Stimulated activated CD4-positive, alpha-beta T cell treated with anti-CD3 and anti-CD28 coated beads, Interleukin-12 subunit alpha, Interleukin-12 subunit beta, amount 100 ng/mL, for 4 hours (primary cell): Measurements from ENCODE around the gene NRN1L.
"Not testable (repeated sequence)": the region's sequence is repeated elsewhere in the genome, so short reads cannot be mapped to it uniquely, and the experiment has no call there.

Experiments used
- DNase-seq: peaks from one replicate; pipeline ENCODE4 v3.0.0-alpha.2; 2020

Gene NRN1L

DNA sequence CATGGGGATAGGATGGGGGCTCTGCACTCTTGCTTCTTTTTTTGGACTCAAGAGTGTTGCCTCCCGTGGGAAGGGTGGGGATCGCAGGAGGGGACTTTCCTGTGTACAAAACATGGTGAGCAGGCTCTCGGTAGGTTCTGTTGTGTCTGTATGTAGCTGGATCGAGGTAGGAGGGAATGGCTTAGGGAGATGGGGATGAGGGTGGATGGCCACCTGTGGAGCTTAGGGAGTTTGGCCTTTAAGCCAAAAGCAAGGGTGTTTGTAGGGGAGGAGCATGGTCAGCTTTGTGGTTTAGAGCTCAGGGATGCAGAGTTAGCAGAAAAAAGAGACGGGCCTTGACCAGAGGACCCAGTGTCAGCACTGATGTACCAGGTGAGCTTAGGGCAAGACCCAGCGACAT lies 22.8 kb upstream of the NRN1L start:
- no peak for DNase-seq

DNA sequence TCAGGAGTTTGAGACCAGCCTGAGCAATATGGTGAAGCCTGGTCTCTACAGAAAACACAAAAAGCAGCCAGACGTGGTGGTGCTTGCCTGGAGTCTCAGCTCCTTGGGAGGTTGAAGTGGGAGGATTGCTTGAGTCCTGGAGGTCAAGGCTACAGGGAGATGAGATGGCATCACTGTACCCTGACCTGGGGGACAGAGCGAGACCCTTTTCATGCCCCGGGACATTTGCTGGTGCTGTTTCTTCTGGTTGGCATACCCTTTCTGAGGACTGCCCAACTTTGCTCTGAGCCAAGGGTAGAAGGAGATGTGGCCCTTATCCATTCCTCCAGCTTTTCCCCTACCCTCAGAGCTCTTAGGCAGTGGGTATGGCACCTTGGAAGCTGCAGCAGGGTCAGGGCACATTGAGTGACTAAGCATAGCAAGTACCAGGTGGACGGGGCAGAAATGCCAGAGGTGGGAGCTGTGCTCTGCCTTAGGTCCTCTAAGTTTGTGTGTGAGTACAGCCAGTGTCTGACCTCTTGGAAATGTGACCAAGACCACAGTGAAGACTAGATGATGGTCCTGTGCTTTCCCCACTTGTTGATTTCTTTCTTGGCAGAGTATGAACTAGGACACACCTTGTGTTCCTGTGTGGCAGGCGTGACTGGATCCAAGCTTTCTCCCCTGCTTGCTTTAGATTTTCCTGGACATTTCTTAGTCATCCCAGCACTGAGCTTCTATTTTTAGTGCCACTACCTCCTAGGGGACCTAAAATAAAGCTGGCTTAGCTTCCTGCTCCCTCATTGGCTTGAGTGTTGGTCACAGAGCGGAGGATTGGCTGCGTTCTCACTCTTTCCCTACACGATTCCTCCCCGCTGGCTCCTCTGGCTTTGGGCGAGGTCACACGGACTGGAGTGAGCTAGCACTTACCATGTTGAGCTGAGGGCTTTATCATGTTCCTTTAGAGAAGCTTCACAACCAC lies 21.8 kb upstream of the NRN1L start:
- no peak for DNase-seq

GRCh38 chr16:67864044-67864443 lies 20.6 kb upstream of the NRN1L start:
- DNase-seq, result not testable (repeated sequence)

- no peak for DNase-seq
These were observed 20.1 kb upstream of the NRN1L start for GRCh38 chr16:67864594-67864993.

GRCh38 chr16:67865318-67865717 lies 19.4 kb upstream of the NRN1L start:
- no peak for DNase-seq

GRCh38 chr16:67868290-67868689 lies 16.4 kb upstream of the NRN1L start:
- no peak for DNase-seq

DNA sequence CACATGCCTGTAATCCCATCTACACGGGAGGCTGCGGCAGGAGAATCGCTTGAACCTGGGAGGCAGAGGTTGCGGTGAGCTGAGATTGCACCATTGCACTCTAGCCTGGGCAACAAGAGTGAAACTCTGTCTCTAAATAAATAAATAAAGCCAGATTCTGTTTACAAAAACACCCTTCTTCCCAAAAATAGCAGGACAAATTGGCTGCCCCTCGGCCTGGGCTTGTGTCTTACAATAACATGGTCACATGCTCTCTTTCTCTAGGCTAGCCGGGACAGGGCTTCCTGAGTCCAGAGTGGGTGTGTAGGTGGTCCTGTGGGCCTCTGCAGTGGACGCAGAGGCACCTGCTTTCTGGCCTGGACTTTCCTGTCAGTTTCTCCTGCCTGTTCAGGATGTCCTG lies 15.0 kb upstream of the NRN1L start:
- no peak for DNase-seq

DNA sequence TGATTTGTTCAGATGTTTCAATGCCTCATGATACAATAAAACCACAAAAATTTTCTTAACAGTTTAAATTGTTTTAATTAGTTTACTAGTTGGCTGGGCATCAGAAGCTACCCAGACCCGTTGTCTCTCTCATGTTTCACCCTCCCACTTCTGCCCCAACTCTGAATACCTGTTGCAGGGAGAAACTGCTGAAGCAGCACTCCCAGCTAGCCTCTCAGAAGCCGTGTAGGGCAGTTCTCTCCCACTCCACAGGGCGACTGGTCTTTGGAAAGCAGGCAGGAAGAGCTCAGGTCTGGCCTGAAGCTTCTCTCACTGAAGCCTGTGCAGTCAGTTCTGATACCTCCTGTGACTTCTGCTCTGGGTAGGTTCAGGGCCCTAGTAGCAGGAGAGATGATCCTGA lies 13.4 kb upstream of the NRN1L start:
- DNase-seq, result no peak

DNA sequence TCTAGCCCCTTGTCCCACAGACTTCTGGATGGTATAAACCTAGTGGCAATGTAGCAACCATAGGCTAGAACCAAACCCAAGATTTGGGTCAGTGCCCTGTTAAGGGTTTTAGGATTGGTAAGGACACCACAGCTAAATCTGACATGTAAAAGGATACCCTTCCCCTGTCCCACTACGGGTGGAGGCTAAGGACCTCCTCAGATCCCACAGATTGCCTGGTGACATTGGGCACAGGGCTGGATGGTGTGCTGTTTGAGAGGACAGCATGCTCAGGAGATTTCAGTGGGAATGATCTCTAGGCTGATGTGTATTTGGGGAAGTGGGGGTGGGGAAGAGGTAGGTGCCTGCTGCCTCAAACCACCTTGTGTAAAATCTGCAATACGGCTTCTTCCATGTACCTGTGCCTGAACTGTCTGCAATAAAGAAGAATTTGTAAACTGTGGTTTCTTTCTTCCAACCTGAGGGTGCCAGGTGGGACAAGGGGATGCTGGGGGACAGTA lies 12.5 kb upstream of the NRN1L start:
- DNase-seq, result no peak

- peak; percentile 83 for DNase-seq
These were observed 11.9 kb upstream of the NRN1L start, which contains the start of gene EDC4 for GRCh38 chr16:67872631-67873434. EDC4 (plus strand) TSS chr16:67873052; CDS start chr16:67873262, 210 bp downstream.

DNA sequence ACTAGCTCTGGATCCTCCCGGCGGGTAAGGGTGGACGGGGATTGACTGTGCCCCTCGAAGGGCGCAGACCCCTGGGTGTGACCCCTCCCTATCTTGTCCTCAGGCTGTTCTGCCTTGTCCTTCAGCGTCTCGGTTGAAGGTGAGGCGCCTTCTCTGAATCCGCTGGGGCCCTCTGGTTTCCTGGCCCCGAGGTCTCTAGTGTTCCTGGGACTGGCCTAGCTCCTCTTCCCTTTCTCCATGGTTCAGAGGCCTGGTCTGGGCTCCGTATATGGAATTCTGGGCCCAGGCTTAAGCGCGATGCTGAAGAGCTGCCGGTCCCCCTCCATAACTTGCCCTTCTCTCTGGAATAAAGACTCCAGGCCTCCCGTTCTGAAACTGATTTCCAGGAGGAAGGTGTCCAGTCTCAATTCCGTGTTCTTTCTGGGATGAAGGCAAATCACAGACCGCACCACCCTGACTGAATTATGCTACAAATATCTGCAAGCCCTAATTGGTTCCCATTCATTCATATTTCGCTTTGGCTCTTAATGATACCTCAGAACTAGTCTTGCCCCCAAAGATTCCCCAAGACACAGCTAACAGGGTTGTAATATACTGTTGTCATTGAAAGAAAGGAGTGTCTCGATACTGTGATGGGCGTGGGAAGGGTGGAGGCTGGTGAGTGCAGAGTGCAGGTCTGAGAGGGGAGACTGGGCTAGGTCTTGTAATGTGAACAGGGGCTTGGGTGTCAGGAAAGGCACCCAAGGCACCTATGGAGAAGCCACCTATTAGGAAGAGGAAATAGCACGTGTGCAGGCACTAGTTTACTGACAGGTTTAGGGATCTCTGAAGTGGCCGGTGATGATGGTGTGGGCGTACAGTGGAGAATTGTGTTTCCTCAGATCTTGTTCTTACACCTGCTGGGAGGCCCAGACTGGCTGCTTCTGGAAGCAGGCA lies 11.0 kb upstream of the NRN1L start:
- no peak for DNase-seq

GRCh38 chr16:67874372-67874771 lies 10.3 kb upstream of the NRN1L start:
- DNase-seq, result no peak

DNA sequence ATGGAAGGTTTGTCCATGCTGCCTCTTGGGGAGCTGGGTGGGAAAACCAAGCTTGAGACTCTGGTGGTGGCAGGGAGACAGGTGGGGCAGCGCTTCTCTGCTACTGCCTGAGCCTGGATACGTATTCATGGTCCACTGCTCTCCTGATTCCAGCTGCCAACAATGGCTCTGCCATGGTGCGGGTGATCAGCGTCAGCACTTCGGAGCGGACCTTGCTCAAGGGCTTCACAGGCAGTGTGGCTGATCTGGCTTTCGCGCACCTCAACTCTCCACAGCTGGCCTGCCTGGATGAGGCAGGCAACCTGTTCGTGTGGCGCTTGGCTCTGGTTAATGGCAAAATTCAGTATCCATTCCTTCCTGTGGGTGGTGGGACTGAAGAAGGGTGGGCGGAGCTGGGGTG lies 7.6 kb upstream of the NRN1L start:
- DNase-seq, result no peak

GRCh38 chr16:67878232-67878631 lies 6.5 kb upstream of the NRN1L start:
- no peak for DNase-seq

DNA sequence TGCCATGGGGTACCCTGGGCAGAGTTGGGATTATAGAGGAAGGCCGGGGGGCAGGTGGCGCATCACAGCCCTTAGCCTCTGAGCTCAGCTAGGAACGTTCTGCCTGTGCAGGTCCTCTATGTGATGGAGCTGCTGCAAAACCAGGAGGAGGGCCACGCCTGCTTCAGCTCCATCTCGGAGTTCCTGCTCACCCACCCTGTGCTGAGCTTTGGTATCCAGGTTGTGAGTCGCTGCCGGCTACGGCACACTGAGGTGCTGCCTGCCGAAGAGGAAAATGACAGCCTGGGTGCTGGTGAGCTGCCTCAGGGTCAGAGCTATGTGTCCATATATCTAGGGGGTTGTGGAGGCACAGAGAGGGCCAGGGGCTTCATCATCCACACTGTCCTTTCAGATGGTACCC lies 5.8 kb upstream of the NRN1L start:
- DNase-seq, result no peak

GRCh38 chr16:67879462-67879861 lies 5.2 kb upstream of the NRN1L start:
- no peak for DNase-seq

- no peak for DNase-seq
These were observed 4.7 kb upstream of the NRN1L start for GRCh38 chr16:67879936-67880335.

DNA sequence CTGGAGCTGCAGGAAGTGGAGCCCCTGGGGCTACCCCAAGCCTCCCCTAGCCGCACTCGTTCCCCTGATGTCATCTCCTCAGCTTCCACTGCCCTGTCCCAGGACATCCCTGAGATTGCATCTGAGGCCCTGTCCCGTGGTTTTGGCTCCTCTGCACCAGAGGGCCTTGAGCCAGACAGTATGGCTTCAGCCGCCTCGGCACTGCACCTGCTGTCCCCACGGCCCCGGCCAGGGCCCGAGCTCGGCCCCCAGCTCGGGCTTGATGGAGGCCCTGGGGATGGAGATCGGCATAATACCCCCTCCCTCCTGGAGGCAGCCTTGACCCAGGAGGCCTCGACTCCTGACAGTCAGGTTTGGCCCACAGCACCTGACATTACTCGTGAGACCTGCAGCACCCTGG lies 4.1 kb upstream of the NRN1L start:
- no peak for DNase-seq

DNA sequence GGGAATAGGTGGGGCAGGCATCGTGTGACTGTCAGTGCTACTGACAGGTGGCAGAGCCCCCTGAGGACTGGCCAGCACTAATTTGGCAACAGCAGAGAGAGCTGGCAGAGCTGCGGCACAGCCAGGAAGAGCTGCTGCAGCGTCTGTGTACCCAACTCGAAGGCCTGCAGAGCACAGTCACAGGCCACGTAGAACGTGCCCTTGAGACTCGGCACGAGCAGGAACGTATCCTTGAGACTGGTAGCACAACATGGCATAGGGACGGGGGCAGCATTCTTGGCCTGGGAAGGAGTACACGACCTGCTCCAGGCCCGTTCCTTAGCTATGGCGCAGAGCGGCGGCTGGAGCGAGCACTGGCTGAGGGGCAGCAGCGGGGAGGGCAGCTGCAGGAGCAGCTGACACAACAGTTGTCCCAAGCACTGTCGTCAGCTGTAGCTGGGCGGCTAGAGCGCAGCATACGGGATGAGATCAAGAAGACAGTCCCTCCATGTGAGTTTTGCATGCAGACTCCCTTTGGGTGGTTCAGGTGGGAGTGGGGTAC lies 3.0 kb upstream of the NRN1L start:
- no peak for DNase-seq

DNA sequence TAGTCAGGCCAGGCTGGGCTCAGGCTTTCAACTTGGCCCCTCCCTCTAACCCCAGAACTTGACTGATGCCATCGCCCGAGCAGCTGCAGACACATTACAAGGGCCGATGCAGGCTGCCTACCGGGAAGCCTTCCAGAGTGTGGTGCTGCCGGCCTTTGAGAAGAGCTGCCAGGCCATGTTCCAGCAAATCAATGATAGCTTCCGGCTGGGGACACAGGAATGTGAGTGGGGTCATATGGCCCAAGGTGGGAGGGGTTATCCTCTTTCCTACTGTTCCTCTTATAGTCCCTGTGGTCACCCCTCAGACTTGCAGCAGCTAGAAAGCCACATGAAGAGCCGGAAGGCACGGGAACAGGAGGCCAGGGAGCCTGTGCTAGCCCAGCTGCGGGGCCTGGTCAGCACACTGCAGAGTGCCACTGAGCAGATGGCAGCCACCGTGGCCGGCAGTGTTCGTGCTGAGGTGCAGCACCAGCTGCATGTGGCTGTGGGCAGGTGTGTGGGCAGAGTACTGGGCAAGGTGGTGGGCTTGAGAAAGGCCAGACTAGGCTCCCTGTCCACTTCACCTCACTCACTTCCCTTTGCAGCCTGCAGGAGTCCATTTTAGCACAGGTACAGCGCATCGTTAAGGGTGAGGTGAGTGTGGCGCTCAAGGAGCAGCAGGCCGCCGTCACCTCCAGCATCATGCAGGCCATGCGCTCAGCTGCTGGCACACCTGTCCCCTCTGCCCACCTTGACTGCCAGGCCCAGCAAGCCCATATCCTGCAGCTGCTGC lies 2.1 kb upstream of the NRN1L start:
- no peak for DNase-seq

DNA sequence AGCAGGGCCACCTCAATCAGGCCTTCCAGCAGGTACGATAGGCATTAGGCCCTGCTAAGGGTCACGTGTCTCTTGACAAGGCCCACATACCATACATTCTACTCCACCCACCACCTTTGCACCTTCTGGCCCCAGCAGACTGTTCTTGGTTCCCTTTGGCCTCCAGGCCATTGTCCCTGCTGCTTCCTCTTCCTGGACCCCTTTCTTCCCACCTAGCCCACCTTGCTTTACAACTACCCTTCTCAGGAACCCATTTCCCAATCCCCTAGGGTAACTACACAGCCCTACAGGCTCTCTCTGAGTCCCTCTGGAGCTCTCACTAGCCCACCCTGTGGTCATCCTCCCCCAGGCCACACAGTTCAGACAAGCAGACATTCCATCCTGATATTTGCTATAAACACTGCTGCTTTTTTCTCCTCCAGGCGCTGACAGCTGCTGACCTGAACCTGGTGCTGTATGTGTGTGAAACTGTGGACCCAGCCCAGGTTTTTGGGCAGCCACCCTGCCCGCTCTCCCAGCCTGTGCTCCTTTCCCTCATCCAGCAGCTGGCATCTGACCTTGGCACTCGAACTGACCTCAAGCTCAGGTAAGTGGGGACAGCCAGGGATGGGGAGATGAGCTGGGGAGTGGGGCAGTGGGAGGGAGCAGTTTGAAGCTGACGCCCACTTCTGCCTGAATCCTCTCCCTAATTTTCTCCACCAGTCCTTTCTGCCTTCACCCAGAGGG lies 1.4 kb upstream of the NRN1L start:
- DNase-seq, result no peak
